GM21825 (cell line): ENCODE data around the gene PAPPA.

Experiments used
- ATAC-seq: cut with Tn5 transposase; IDR thresholded peaks from one replicate; pipeline ENCODE4 v1.9.1; 2021; ENCODE audit warnings: mild to moderate bottlenecking, moderate library complexity; ENCODE audit not compliant: unreplicated experiment

PAPPA gene

DNA sequence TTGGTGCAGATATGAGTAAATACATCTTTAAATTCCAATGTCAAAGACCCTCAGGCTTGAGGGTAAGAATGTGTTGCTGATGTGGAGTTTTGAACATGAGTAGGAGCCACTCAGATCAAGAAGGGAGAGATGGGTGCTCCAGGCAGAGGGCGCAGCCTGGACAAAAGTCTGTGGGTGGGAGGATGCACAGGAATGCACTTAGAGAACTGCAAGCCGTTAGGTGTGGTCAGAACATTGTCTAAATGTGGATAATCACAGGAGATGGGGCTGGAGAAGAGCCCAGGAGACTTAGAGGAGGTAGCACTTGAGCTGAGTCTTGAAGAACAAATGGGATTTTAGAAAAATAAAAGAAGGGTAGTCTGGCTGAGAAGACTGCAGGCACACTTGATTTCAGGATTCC, 255.5 kb downstream of the PAPPA start:
- no peak for ATAC-seq

DNA sequence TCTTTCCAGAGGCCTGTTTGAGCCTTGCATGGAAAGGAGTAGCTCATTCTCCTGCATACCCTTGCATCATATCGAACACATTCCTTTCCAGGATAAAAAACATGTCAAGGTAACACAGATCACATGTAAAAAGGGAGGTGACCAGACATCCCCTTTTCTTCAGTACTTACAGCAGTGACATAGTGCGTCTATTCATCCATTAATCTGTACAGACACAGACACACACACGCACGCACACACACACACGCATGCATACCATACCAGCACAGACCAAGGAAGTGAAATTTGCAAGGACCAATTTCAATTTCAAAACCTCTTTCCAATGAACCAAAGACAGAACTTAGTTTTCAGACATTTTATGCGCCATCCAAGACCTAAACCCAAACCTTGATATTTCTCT, 256.0 kb downstream of the PAPPA start:
- no peak for ATAC-seq

GRCh38 chr9:116411506-116411905, 257.9 kb downstream of the PAPPA start:
- ATAC-seq, result no peak

DNA sequence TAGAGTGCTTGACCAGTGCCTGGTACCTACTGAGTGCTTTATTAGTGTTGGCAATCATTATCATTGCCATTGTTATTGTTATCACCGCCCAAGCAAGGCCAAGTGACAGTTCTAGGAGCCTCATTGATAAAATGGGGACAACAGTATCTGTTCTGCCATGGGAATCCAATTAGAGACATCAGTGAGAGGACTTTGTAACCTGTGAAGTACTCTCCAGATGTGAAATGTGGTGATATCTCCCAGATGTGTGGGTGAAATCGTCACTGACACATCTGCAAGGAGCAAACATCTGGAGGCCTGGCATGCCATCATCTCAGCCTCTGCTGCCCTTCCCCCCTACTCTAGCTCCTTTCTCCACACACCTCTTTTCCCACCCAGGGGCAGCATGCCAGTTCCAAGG, 260.8 kb downstream of the PAPPA start:
- ATAC-seq, result no peak

GRCh38 chr9:116416421-116416820, 262.8 kb downstream of the PAPPA start:
- no peak for ATAC-seq

- no peak for ATAC-seq
These were observed 263.9 kb downstream of the PAPPA start for GRCh38 chr9:116417464-116417863.

DNA sequence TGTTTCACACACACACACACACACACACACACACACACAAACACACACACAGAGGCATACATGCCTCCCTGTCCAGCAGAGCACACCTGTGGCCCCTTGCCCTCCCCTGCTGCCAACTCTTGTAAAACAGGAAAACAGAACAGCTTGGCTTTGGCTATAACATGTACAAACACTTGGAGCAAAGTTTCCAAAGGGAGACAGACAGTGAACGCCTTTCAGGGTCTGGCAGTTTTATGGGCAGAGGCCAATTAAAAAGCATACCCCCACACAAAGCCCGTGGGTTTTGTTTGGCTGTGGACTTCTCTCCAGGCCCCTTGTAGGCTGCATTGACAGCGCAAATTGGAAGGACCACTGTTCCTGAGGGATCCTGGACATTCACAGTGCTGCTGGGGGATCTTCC, 265.6 kb downstream of the PAPPA start:
- no peak for ATAC-seq

- no peak for ATAC-seq
These were observed 267.5 kb downstream of the PAPPA start for GRCh38 chr9:116420993-116421538.

DNA sequence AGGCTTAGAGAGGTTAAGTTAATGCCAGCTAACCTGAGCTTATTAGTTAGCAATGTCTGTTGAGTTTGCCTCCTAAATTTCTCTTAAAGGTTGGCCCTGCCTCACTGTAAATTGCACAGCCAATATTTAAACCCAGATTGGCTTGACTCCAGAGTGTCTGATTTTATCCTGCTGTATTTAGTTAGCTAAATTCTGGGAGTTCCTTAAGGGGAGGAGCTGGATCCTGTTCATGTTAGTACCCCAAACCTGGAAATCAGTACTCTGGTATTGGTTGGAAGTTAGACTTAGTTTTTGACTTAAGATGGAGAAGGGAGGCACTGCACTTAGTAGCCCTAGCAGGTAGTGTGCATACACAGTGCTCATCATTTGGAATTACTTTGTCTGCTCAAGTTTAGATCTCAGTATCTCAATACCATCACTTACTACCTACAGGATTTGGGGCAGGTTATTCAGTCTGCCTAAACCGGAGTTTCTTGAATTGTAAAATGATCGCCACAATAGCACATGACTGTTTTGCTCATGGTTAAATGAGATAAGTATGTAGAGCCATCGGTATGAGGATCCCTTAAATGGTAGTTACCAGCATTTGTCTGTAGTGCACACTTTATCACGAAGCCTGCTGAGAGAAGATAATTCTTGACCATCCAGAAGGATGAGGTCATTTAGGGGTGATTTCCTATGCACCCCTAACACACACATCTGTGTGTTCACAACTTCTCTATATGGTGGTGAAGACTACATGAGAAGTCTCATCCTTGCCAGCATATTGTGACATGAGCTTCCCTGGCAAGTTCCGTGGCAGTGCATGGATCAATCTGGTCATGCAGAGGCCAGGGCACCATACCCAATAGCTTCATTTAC, 268.8 kb downstream of the PAPPA start:
- no peak for ATAC-seq

GRCh38 chr9:116423149-116423548, 269.6 kb downstream of the PAPPA start:
- ATAC-seq, result no peak

DNA sequence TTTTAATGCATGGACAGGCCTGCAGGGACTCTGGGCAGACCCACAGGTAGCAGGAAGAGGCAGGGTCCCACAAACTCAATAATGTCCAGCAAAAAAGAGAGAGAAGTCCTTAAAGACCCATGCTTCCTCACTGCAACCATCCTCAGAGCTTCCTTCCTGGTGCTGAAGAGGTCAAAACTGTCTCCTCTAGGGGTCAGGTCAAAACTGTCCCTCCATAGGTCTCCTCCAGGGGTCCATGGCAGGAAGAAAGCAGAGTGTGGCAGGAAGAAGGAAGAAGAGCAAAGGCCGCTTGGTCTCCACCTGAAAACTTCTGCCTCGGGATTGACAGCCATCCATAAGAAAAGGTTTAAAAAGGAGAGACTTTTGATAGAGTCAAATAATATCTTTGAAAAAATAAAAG, 271.7 kb downstream of the PAPPA start:
- ATAC-seq, result no peak

- ATAC-seq, result no peak
These were observed 277.3 kb downstream of the PAPPA start for GRCh38 chr9:116430849-116431248.

DNA sequence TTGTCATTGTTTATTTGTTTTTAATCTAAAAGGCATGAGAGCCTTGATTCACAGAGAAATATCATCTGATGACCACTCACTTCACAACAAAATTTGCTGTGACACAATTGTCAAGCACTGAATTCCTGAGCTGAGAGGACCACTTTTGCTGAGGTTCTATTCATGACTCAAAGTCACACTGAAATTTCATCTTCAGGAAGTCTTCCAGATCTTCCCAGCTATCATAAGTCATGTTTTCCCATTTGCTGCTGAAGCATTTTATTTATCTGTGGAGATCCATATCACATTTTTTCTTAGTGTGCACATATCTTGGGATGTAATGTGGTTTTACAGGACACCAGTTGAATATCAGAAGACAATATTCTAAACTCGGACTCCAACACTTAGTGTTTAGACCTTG, 278.5 kb downstream of the PAPPA start:
- ATAC-seq, result no peak

DNA sequence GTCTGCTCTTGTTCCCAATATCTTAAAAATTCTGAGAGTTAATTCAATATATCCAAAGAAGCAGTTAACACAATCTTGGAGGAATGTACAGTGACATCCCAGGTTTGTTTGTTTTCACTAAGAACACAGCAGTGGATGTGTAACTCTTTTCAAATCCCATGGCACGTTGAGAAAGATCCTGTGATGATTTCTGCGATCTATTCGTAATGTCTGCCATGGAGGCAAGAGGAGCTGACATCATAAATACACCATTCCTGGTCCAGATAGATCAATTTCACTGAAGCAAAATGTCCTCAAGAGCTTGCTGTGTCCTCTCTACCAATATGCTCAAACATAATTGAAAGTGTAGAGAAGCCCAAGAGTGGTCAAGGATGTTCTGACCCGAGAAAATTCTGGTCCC, 280.7 kb downstream of the PAPPA start:
- ATAC-seq, result no peak

DNA sequence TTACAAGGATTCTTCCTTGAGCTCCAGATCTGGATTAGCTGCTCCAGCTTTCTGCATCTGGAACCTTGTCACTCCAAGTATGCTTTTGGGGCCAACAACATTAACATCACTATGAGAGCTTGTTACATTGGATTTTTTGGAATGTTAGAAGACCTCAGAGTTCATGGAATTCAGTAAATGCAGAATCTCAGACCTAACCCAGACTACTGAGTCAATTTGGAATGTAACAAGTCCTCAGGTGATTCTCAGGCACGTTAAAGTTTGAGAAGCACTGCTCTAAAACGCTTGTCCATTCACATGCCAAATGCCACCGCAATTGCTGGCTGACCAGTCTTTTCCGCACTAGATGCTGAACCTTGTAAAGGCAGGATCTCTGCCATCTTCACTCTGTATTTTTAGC, 282.1 kb downstream of the PAPPA start:
- ATAC-seq, result no peak

- no peak for ATAC-seq
These were observed 282.5 kb downstream of the PAPPA start for GRCh38 chr9:116436121-116436520.

DNA sequence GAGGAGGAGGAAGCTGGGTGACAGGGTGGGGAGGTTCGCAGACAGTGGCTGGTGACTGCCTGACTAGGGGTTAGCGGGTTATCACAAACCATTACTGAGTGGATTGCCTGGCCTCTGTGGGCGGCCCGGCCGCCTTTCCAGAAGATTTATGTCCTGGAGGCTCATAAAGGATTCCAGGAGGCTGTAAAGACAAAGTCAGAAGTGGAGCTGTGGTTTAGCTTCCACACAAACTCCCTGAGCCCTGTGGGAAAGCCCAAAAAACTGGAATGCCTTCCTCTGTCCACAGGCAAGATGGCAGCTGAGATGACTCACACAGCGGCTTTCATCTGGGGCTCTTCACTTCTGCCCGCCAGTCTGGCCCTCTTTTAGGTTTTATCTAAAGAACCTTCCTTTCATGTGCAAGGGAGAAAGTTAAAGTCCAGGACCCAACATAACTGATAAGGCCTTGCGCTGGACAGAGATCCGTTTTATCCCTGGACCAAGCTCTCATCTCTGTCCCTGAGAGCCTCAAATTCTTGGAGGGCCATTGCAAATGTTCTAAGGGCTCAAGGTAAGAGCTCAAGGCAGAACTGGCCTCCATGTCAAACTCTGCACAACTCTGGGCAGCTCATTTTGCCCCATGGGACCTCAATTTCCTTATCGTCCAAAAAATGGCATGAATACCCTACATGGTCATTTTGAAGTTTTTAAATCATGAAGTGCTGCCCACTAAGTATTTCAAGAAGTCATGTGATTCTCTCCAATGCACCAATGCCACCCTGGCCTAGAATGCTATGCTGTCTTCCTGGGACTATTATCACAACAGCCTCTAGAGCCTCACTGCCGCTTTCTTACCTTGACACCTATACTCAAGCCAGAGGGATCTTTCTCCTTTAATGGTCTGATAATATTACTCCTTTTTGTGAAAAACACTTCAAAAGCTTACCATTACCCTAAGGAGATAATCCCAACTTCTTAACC, 284.1 kb downstream of the PAPPA start:
- ATAC-seq, result no peak

- ATAC-seq, result no peak
These were observed 288.9 kb downstream of the PAPPA start for GRCh38 chr9:116442528-116442927.

DNA sequence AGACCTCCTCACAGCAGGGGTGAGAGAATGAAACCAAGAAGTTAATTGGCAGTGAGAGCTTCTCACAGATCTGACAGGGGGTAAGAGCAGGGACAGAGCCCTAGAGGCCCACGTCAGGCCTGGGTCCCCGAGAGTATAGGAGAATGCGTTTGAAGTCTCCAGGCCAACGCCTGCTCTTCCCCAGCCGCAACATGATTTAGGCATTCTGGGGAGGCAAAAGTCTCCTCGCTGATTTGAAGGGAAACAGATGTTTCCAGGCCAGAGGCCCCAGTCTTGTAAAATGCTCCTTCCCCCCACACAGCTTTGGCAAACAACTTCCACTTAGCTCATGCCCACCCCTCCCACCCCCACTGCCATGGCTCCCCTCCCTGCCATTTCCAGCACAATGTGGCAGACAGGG, 294.3 kb downstream of the PAPPA start:
- ATAC-seq, result no peak

DNA sequence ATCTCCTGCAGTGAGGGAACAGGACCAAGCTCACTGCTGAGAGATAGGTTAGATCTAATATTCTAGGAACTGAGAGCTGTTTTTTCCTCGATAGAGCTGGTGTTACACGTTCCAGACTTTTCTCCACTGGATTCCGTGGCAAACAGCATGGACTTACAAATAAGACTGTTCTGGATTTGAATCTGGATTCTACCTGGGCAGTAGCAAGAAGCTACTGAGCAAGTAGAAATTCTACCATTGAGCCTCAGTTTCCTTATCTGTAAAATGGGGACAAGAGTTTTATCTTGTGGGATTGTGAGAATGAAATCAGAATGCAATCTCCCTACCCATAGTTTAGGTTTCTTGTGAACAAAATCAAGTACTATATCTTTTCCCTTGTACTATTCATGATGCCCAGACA, 294.8 kb downstream of the PAPPA start:
- ATAC-seq, result no peak

DNA sequence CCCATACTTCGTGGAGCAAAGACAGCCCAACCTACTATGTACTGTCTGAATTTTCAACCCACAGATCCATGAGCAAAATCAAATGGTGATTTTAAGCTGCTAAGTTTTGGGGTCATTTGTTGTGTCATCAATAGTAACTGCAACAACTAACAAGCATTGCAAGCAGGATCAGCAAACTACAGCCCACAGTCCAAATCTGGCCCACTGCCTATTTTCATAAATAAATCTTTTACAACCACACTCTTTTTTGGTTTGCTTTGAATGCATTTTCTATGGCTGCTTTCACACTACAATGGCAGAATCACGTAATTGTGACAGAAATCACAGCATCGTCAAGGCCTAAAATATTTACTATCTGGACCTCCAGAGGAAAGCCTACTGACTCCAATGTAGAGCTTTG, 296.4 kb downstream of the PAPPA start:
- ATAC-seq, result no peak
